HepG2 (cell line): ENCODE measurements around the gene RUNX2. TPM values are rescaled to one million over a fixed set of nuclear protein-coding genes. Genes with fewer than 3 reads are reported as not detected.

Experiments
- ATAC-seq: fragments of 200-7000 bp; cut with Tn5 transposase; 3 replicates; pipeline ENCODE4 v1.9.1; 2020; ENCODE audit warnings: mild to moderate bottlenecking, moderate library complexity
- BruUV-seq: library from RNA; stranded (reverse); fragments of 400-500 nt; replicated peaks from 2 replicates; lab custom pipeline; 2021; lab: Mats Ljungman, UMichigan
- CTCF ChIA-PET: fragments of 300-600 bp; formaldehyde crosslinking; extraction: SDS; loops from one replicate; lab custom pipeline; 2021; ENCODE audit warnings: low total read pairs, inconsistent platforms, low intra/inter-chr PET ratio; lab: Yijun Ruan, JAX
- POLR2A ChIA-PET: fragments of 350-600 bp; sonication (Branson Sonifier 250); formaldehyde crosslinking; loops from one replicate; lab custom pipeline; 2020; ENCODE audit warnings: antibody characterized with exemption, inconsistent platforms; lab: Yijun Ruan, JAX
- DNase-seq: peaks from one replicate; pipeline ENCODE4 v3.0.0-alpha.2; 2015; ENCODE audit warnings: low spot score
- FAIRE-seq: peaks from 3 replicates; lab custom pipeline; 2011; peaks lifted over from hg19 to GRCh38; lab: Jason Lieb, UNC
- H2AFZ ChIP-seq: one replicate; pipeline ENCODE4 v1.6.1; 2011; ENCODE audit warnings: low read length, inconsistent platforms
- H3K27ac ChIP-seq: fragments of 300-600 bp; 3 replicates; pipeline ENCODE4 v1.8.0; 2011; ENCODE audit warnings: mixed run types, mild to moderate bottlenecking, mixed read lengths, low read length, inconsistent platforms; ENCODE audit not compliant: insufficient read depth; ENCODE audit errors: extremely low read length
- H3K27me3 ChIP-seq, 2 experiments: fragments of 200-600 bp in 1 of 2; 2 replicates in 1 of 2; 3 replicates in 1 of 2; pipeline versions ENCODE4 v1.6.0 to v1.8.0; 2011; ENCODE audit warnings: low read length in 2 of 2, mild to moderate bottlenecking in 2 of 2, moderate library complexity in 2 of 2, inconsistent platforms in 1 of 2; ENCODE audit not compliant: insufficient read depth in 2 of 2, control insufficient read depth in 1 of 2
- H3K36me3 ChIP-seq, 2 experiments: fragments of 200-600 bp in 1 of 2; replicated peaks in 1 of 2; 2 replicates in 1 of 2; 3 replicates in 1 of 2; pipeline versions ENCODE4 v1.5.1 to v1.8.0; 2011; ENCODE audit warnings: low read length in 2 of 2, inconsistent platforms in 1 of 2; ENCODE audit not compliant: insufficient read depth in 2 of 2, control insufficient read depth in 1 of 2
- H3K4me1 ChIP-seq: 2 replicates; pipeline ENCODE4 v1.5.1; 2012; ENCODE audit warnings: low read length, inconsistent platforms; ENCODE audit not compliant: insufficient read depth
- H3K4me2 ChIP-seq: 2 replicates; pipeline ENCODE4 v1.6.0; 2011; ENCODE audit warnings: low read depth, low read length, inconsistent platforms
- H3K4me3 ChIP-seq, 3 experiments: fragments of 200-600 bp in 1 of 3; sonication (generic), shearing (Covaris generic) in 1 of 3; replicated peaks in 1 of 3; 2 replicates each; pipeline ENCODE4 v1.5.1; 2011 to 2016; ENCODE audit warnings: low read length in 3 of 3, inconsistent platforms in 2 of 3, low read depth in 2 of 3, mild to moderate bottlenecking in 2 of 3, control low read depth in 1 of 3, mixed read lengths in 1 of 3; ENCODE audit not compliant: insufficient read depth in 1 of 3
- H3K79me2 ChIP-seq: one replicate; pipeline ENCODE4 v1.6.1; 2011; ENCODE audit warnings: low read length, inconsistent platforms; ENCODE audit not compliant: insufficient read depth
- H3K9ac ChIP-seq: 2 replicates; pipeline ENCODE4 v1.6.0; 2011; ENCODE audit warnings: mild to moderate bottlenecking, low read depth, low read length, inconsistent platforms; ENCODE audit not compliant: insufficient read depth
- H3K9me3 ChIP-seq: 2 replicates; pipeline ENCODE4 v1.5.1; 2012; ENCODE audit warnings: mild to moderate bottlenecking, low read length
- H4K20me1 ChIP-seq: 2 replicates; pipeline ENCODE4 v1.6.0; 2011; ENCODE audit warnings: inconsistent platforms, mild to moderate bottlenecking, low read length, moderate library complexity; ENCODE audit not compliant: insufficient read depth
- CAMTA2 ChIP-seq: sonication (generic); formaldehyde crosslinking; IDR thresholded peaks from 2 replicates; pipeline ENCODE4 v1.4.0; 2020; ENCODE audit warnings: mild to moderate bottlenecking, missing genetic modification reagents, borderline replicate concordance
- JDP2 ChIP-seq: sonication (generic); formaldehyde crosslinking; IDR thresholded peaks from 2 replicates; pipeline ENCODE4 v1.8.1; 2022; ENCODE audit warnings: missing genetic modification reagents, borderline replicate concordance
- NCOA1 ChIP-seq: sonication (generic); formaldehyde crosslinking; IDR thresholded peaks from 2 replicates; pipeline ENCODE4 v1.9.0; 2021; ENCODE audit warnings: missing genetic modification reagents
- NFE2L2 ChIP-seq: fragments of 150-350 bp; IDR thresholded peaks from 2 replicates; pipeline ENCODE4 v1.6.1; 2014; ENCODE audit warnings: low read length
- RBM22 ChIP-seq: fragments of 200-400 bp; formaldehyde crosslinking; optimal IDR thresholded peaks from 2 replicates; pipeline ENCODE3; 2017; ENCODE audit warnings: mild to moderate bottlenecking, low read length, moderate library complexity
- SRSF4 ChIP-seq: fragments of 200-400 bp; formaldehyde crosslinking; IDR thresholded peaks from one replicate; pipeline ENCODE4 v1.6.1; 2018; ENCODE audit warnings: mild to moderate bottlenecking, low read depth, low read length, moderate library complexity; ENCODE audit not compliant: poor library complexity, severe bottlenecking
- TARDBP ChIP-seq: sonication (generic); formaldehyde crosslinking; IDR thresholded peaks from 2 replicates; pipeline ENCODE4 v1.8.0; 2022; ENCODE audit warnings: mild to moderate bottlenecking, missing genetic modification reagents
- ZNF317 ChIP-seq: sonication (generic); formaldehyde crosslinking; IDR thresholded peaks from 2 replicates; pipeline ENCODE4 v1.5.0; 2020; ENCODE audit warnings: mild to moderate bottlenecking, missing genetic modification reagents
- ZNF569 ChIP-seq: sonication (generic); formaldehyde crosslinking; IDR thresholded peaks from 2 replicates; pipeline ENCODE4 v1.5.0; 2020; ENCODE audit warnings: mild to moderate bottlenecking, missing genetic modification reagents, moderate library complexity, borderline replicate concordance
- WGBS: methylation state at CpG from one replicate; pipeline ENCODE4 v1.1.6; 2017; ENCODE audit warnings: low lambda C conversion rate; 5-methylcytosine and 5-hydroxymethylcytosine counted together
- in situ Hi-C: cut with HindIII; loops from 2 replicates; pipeline ENCODE4 v1.10.0; 2017; ENCODE audit warnings: low pct_unique_long_range_greater_than_20kb; ENCODE audit not compliant: extremely low pct_ligation_motif_present
- intact Hi-C: fragments of 100-400 bp; cut with micrococcal nuclease; formaldehyde crosslinking; loops from one replicate; pipeline ENCODE4 v1.10.0; 2022; ENCODE audit not compliant: unreplicated experiment
- polyA plus RNA-seq, 8 experiments: library from polyadenylated mRNA; depleted of rRNA in 3 of 8; stranded (reverse) in 7 of 8; unstranded in 1 of 8; fragments of >200 nt; fragmentation: Illumina TruSeq in 4 of 8; extraction: Trizol in 4 of 8; gene quantifications; 2 replicates each; pipeline versions ENCODE4 v1.2.1 to v1.2.3, GENCODE V29; 2011 to 2016; ENCODE audit warnings: low read depth in 4 of 8, missing spikeins in 1 of 8, mixed read lengths in 1 of 8; ENCODE audit not compliant: insufficient read depth in 1 of 8
- total RNA-seq, 5 experiments: library from RNA; depleted of rRNA; stranded (reverse); fragments of >200 nt; fragmentation: Illumina TruSeq; extraction: Trizol; gene quantifications; 2 replicates each; pipeline ENCODE4 v1.2.3, GENCODE V29; 2016; ENCODE audit warnings: low read depth in 1 of 5
- TF ChIP-seq, protein P1 (sequence below): sonication (generic); formaldehyde crosslinking; IDR thresholded peaks from 2 replicates; pipeline ENCODE4 v1.4.0; 2020; ENCODE audit warnings: missing genetic modification reagents, borderline replicate concordance
- TF ChIP-seq, protein P2 (sequence below): sonication (generic); formaldehyde crosslinking; conservative IDR thresholded peaks from 2 replicates; pipeline ENCODE4 v1.8.0; 2022; ENCODE audit warnings: low read depth, missing genetic modification reagents
- TF ChIP-seq, protein P3 (sequence below): sonication (generic); formaldehyde crosslinking; IDR thresholded peaks from 2 replicates; pipeline ENCODE4 v1.8.1; 2023; ENCODE audit warnings: mild to moderate bottlenecking, missing genetic modification reagents
- TF ChIP-seq, protein P4 (sequence below): sonication (generic); formaldehyde crosslinking; conservative IDR thresholded peaks from 2 replicates; pipeline ENCODE4 v1.5.0; 2020; ENCODE audit warnings: missing genetic modification reagents
- TF ChIP-seq, protein P5 (sequence below): IDR thresholded peaks from 2 replicates; pipeline ENCODE4 v1.6.1; 2016; ENCODE audit warnings: missing biosample characterization, missing genetic modification reagents, low read depth
- TF ChIP-seq, protein P6 (sequence below): IDR thresholded peaks from 2 replicates; pipeline ENCODE4 v1.6.1; 2016

RUNX2 gene
- total and polyA plus RNA-seq, 2 of the 13 experiments (the other 11 are each of a cell fraction or from before 2014, with no cell fraction given), result not detected

DNA sequence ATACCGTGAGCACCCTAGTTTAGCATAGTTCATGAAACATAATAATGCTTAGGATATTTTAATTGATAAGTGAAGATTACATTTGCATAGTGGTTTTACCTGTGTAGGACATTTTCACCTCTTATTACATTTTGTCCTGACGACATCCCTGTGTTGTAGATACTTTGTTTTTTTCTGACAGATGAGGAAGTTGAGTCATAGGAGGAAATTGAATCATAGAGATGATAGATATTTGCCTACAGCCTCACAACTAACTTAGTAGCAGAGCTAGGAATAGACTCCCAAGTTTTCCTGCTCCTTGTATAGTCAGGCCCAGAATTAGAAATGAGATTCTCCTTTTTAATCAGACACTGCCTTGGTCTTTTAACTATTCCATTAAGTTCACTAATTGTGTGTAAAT, 150.1 kb downstream of the RUNX2 start:
- no peaks in the 10 kb centered on the region for H3K4me1 ChIP-seq
- in situ Hi-C loops, result no loop called here
- BruUV-seq, result no TSS peak
- WGBS, result 0% methylated on average over 2 of the region's 2 CpGs
- ChIA-PET CTCF (no interaction called here), POLR2A (no interaction called here)
- ATAC-seq (no peak), DNase-seq (no peak), FAIRE-seq (no peak)
- H3K79me2 ChIP-seq, result no peaks in the 10 kb centered on the region
- no peak overlapping the region for H3K4me2 ChIP-seq
- no peak overlapping the region for H3K9ac ChIP-seq
- H3K4me3 ChIP-seq, result no peak overlapping the region
- no peak overlapping the region for H3K27ac ChIP-seq
- no peak overlapping the region for H2AFZ ChIP-seq
- H4K20me1 ChIP-seq, result no peaks in the 10 kb centered on the region
- no peaks in the 10 kb centered on the region for H3K9me3 ChIP-seq
- no peaks in the 10 kb centered on the region for H3K36me3 ChIP-seq
- intact Hi-C loops, result no loop called here
- peaks cover 0 to 2% of the 10 kb centered on the region in 2 experiments; a peak in 1 of 5 replicates for H3K27me3 ChIP-seq
- TF ChIP-seq, protein P1, sequence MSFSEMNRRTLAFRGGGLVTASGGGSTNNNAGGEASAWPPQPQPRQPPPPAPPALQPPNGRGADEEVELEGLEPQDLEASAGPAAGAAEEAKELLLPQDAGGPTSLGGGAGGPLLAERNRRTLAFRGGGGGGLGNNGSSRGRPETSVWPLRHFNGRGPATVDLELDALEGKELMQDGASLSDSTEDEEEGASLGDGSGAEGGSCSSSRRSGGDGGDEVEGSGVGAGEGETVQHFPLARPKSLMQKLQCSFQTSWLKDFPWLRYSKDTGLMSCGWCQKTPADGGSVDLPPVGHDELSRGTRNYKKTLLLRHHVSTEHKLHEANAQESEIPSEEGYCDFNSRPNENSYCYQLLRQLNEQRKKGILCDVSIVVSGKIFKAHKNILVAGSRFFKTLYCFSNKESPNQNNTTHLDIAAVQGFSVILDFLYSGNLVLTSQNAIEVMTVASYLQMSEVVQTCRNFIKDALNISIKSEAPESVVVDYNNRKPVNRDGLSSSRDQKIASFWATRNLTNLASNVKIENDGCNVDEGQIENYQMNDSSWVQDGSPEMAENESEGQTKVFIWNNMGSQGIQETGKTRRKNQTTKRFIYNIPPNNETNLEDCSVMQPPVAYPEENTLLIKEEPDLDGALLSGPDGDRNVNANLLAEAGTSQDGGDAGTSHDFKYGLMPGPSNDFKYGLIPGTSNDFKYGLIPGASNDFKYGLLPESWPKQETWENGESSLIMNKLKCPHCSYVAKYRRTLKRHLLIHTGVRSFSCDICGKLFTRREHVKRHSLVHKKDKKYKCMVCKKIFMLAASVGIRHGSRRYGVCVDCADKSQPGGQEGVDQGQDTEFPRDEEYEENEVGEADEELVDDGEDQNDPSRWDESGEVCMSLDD (CRISPR knock-in tag), result no peak
- TF ChIP-seq NCOA1 (no peak), ZNF317 (no peak), ZNF569 (CRISPR knock-in tag) (no peak), NFE2L2 (no peak), RBM22 (no peak), CAMTA2 (CRISPR knock-in tag) (no peak), SRSF4 (no peak), TARDBP (CRISPR knock-in tag) (no peak), JDP2 (no peak)
- TF ChIP-seq, protein P2, sequence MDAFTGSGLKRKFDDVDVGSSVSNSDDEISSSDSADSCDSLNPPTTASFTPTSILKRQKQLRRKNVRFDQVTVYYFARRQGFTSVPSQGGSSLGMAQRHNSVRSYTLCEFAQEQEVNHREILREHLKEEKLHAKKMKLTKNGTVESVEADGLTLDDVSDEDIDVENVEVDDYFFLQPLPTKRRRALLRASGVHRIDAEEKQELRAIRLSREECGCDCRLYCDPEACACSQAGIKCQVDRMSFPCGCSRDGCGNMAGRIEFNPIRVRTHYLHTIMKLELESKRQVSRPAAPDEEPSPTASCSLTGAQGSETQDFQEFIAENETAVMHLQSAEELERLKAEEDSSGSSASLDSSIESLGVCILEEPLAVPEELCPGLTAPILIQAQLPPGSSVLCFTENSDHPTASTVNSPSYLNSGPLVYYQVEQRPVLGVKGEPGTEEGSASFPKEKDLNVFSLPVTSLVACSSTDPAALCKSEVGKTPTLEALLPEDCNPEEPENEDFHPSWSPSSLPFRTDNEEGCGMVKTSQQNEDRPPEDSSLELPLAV (CRISPR knock-in tag), result no peak
- TF ChIP-seq, protein P3, sequence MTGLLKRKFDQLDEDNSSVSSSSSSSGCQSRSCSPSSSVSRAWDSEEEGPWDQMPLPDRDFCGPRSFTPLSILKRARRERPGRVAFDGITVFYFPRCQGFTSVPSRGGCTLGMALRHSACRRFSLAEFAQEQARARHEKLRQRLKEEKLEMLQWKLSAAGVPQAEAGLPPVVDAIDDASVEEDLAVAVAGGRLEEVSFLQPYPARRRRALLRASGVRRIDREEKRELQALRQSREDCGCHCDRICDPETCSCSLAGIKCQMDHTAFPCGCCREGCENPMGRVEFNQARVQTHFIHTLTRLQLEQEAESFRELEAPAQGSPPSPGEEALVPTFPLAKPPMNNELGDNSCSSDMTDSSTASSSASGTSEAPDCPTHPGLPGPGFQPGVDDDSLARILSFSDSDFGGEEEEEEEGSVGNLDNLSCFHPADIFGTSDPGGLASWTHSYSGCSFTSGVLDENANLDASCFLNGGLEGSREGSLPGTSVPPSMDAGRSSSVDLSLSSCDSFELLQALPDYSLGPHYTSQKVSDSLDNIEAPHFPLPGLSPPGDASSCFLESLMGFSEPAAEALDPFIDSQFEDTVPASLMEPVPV (CRISPR knock-in tag), result no peak
- TF ChIP-seq, protein P4, sequence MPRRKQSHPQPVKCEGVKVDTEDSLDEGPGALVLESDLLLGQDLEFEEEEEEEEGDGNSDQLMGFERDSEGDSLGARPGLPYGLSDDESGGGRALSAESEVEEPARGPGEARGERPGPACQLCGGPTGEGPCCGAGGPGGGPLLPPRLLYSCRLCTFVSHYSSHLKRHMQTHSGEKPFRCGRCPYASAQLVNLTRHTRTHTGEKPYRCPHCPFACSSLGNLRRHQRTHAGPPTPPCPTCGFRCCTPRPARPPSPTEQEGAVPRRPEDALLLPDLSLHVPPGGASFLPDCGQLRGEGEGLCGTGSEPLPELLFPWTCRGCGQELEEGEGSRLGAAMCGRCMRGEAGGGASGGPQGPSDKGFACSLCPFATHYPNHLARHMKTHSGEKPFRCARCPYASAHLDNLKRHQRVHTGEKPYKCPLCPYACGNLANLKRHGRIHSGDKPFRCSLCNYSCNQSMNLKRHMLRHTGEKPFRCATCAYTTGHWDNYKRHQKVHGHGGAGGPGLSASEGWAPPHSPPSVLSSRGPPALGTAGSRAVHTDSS (CRISPR knock-in tag), result no peak
- TF ChIP-seq, protein P5, sequence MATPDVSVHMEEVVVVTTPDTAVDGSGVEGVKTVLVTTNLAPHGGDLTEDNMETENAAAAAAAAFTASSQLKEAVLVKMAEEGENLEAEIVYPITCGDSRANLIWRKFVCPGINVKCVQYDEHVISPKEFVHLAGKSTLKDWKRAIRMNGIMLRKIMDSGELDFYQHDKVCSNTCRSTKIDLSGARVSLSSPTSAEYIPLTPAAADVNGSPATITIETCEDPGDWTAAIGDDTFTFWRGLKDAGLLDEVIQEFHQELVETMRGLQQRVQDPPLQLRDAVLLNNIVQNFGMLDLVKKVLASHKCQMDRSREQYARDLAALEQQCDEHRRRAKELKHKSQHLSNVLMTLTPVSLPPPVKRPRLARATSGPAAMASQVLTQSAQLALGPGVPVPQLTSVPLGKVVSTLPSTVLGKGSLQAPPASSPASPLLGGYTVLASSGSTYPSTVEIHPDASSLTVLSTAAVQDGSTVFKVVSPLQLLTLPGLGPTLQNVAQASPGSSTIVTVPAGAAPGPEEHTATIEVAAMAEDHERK (CRISPR knock-in tag), result no peak
- TF ChIP-seq, protein P6, sequence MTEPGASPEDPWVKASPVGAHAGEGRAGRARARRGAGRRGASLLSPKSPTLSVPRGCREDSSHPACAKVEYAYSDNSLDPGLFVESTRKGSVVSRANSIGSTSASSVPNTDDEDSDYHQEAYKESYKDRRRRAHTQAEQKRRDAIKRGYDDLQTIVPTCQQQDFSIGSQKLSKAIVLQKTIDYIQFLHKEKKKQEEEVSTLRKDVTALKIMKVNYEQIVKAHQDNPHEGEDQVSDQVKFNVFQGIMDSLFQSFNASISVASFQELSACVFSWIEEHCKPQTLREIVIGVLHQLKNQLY (CRISPR knock-in tag), result no peak
